Midbrain (tissue), 1 donor: ENCODE data around the gene TCF4.

Experiments
- DNase-seq: peaks from one replicate; lab custom pipeline; 2025; lab: John Stamatoyannopoulos, UW

Gene TCF4

GRCh38 chr18:55503167-55503820 lies 84.7 kb downstream of the TCF4 start:
- no peak for DNase-seq

GRCh38 chr18:55501982-55502710 lies 85.8 kb downstream of the TCF4 start:
- DNase-seq = no peak

- DNase-seq = no peak
These were observed 86.4 kb downstream of the TCF4 start for GRCh38 chr18:55501579-55501978.

GRCh38 chr18:55500316-55501086 lies 87.5 kb downstream of the TCF4 start:
- DNase-seq = no peak

DNA sequence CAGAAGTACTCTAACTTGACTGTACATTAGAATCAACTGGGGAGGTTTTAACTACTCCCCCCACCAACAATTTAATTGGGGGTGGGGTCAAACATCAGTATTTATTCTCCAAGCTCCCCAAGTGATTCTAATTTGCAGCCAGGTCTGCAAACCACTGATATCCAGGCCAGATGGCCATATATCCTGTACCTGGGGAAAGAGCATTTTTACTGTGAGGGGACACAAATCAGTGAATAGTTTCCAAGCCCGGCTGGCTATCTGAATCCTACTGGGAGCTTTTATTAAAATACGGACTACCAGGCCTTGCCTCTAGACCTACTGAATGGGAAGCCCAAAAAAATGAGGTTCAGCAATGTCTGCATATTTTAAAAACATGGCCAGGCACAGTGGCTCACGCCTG lies 88.5 kb downstream of the TCF4 start:
- no peak for DNase-seq

GRCh38 chr18:55497825-55498403 lies 90.1 kb downstream of the TCF4 start:
- DNase-seq = no peak

DNA sequence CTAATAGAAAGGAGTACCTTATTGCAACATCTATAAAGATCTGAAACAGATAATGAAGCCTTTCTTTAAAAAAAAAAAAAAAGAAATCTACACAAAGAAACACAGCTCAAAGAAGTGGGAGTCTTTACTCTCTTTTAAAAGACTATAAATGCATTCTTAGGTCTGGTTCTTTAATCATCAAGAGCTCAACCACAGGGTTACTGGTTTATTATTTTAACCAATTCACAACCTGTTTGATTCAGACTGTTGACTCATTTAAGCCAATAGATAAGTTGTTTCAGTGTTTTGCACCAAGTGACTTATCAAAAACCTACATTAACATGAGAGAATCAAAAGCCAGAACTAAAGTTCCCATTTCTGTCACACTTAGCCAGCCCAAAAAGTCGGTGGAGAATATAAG lies 93.1 kb downstream of the TCF4 start:
- no peak for DNase-seq

- DNase-seq = no peak
These were observed 93.6 kb downstream of the TCF4 start for GRCh38 chr18:55494441-55494840.

- no peak for DNase-seq
These were observed 96.4 kb downstream of the TCF4 start for GRCh38 chr18:55491616-55492015.

DNA sequence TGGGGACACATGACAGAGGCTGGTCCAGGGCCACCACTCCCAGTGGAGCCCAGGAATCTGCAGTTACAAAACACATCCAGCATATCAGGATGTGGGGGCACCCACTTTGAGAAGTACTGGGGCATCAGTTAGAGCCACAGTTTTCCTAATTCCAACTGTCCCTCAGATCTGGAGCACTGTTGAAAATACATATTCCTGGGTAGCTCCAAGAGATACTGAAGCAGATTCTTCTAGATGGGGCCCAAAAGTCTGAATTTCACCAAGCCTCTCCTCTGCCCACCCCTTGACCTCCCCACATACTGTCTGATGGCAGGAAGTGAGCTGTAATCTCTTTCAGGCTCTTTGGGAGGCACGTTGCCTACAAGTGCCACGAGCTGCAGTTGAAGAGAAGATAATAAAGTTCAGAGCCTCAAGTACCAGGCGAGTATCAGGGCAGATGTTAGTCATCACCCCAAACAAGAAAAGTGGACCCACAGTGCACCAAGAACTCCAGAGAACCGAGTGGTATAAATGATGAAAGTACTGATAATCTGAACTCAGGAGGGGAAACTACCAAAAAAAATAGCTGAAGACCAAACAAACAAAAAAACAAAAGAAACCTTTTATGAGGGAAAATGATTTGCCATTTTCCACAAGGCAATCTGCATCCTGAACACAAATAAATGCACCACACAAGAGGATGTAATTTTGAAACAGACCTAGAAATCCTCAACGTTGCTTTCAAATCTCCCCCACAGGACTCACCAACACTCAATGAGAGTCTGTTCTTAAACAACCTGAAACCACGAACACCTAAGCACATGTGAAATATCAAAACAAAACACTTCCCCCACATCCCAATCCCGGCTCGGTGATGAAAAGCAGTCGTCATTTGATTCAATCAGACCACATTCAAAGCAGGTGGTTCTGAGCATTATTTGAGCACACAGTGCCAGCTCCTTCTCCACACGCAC lies 98.7 kb downstream of the TCF4 start:
- no peak for DNase-seq

DNA sequence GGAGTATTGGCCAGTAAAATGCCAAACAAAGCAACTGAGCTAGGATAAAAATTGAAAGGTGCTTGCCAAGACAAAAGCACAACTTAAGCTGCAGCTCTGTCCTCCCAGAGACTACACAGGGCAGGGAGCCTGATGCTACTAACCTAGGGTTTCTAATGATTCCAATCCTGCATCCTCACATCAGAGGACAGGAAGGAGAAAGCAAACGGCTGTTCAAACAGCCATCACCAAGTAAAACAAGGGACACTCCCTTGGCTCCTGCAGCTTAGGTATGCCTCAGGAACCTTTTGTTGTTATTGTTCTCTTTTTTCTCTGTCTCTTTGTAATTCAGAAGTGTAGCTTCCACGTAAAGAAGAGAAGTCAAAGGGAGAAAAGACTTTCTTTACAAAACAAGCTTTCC lies 99.5 kb downstream of the TCF4 start:
- no peak for DNase-seq

- DNase-seq = no peak
These were observed 100.0 kb downstream of the TCF4 start for GRCh38 chr18:55487997-55488396.

DNA sequence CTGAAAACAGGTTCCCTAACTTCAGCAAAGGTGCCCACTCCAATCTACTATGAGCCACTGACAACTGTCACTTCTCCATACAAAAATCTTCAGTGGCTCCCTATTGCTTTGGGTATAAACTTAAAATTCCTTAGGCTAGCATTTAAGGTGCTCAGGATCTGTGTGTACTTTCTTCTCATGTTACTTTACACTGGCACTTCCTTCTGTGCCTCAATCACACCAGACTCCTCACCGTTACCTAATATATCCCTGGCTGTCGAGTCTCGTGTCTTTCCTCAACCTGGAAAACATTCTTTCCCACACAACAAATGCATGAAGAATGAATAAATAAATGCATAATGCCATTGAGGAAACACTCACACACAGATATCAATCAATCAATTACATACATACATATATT lies 101.1 kb downstream of the TCF4 start:
- DNase-seq = no peak

DNA sequence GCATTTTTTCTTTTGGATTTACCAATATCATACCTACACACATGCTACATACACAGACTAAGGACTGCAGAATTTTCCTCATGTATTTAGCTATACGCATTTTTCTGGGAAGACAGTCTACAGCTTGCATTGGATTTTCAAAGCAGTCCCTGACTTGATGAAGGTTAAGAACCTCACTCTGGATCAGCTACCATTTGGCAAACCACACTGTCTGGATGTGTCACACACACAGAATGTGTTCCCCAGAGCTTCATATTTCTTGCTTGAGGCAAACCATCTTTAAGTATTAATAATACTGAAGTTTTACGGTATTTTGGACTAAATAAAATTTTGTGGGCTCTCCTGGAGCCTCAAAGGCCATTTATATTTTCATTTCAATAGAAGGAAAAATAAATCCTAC lies 102.3 kb downstream of the TCF4 start:
- DNase-seq = no peak

DNA sequence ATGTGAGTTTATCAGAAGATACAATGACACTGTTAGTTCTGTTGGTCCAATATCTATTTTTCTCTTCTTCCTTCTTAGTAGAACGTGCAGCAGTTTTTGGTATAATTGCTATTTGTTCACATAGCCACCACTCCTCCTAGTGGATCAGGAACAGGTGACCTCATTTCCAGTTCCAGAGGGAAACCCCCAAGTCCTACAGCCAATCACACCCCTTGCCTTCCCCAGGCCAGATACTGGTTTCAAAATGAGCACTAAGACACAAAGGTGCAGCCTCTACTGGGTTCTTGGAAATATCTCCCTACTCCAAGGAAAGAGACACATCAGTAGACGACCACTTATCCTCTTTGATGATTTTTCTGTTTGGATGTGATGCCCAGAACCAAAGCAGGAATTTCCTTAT lies 103.2 kb downstream of the TCF4 start:
- DNase-seq = no peak

- no peak for DNase-seq
These were observed 104.6 kb downstream of the TCF4 start for GRCh38 chr18:55483266-55483871.

GRCh38 chr18:55479656-55480420 lies 108.2 kb downstream of the TCF4 start:
- no peak for DNase-seq

- peak; percentile 43 for DNase-seq
These were observed 110.0 kb downstream of the TCF4 start for GRCh38 chr18:55477860-55478581.

DNA sequence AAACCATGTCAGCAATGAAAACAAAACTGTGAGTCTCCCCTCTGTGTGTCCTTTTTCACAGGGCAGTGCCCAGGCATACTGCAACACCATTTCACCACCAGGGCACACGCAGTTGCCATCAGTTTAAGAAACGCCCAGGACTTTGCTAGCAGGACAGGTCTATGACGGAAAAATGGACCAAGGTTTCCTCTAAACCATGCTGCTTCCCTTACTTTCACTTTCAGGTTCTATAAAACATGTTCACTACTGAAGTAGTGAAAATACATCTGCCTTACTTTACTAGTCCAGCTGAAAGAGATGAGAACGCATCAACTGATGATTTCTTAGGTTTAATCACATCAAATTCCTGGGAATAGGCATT lies 110.5 kb downstream of the TCF4 start:
- no peak for DNase-seq

GRCh38 chr18:55475916-55476315 lies 112.1 kb downstream of the TCF4 start:
- DNase-seq = no peak
